Measurements from ENCODE around the gene STK32B.

STK32B gene

GRCh38 chr4:5370286-5370685 is 319.0 kb downstream of the STK32B start:
- no peak for DNase-seq

- DNase-seq: peak; percentile 1
These were observed 320.3 kb downstream of the STK32B start for GRCh38 chr4:5371415-5372190.

- DNase-seq: no peak
These were observed 320.9 kb downstream of the STK32B start for GRCh38 chr4:5372198-5372597.

- no peak for DNase-seq
These were observed 322.0 kb downstream of the STK32B start for GRCh38 chr4:5373327-5373726.

- no peak for DNase-seq
These were observed 323.3 kb downstream of the STK32B start for GRCh38 chr4:5374592-5374991.

- DNase-seq: no peak
These were observed 323.7 kb downstream of the STK32B start for GRCh38 chr4:5374994-5375393.

- no peak for DNase-seq
These were observed 324.7 kb downstream of the STK32B start for GRCh38 chr4:5376015-5376414.

GRCh38 chr4:5378002-5378401 is 326.7 kb downstream of the STK32B start:
- DNase-seq: peak; percentile 27

- DNase-seq: no peak
These were observed 328.6 kb downstream of the STK32B start for GRCh38 chr4:5379895-5380294.

- DNase-seq: no peak
These were observed 330.7 kb downstream of the STK32B start for GRCh38 chr4:5381961-5382441.

GRCh38 chr4:5383191-5383980 is 332.1 kb downstream of the STK32B start:
- peak; percentile 18 for DNase-seq

GRCh38 chr4:5385741-5386311 is 334.5 kb downstream of the STK32B start:
- DNase-seq: peak; percentile 3

GRCh38 chr4:5386921-5387320 is 335.6 kb downstream of the STK32B start:
- no peak for DNase-seq

- DNase-seq: no peak
These were observed 336.2 kb downstream of the STK32B start for GRCh38 chr4:5387457-5387856.

- no peak for DNase-seq
These were observed 338.6 kb downstream of the STK32B start for GRCh38 chr4:5389756-5390310.

GRCh38 chr4:5391492-5391891 is 340.2 kb downstream of the STK32B start:
- DNase-seq: no peak

GRCh38 chr4:5393911-5394513 is 342.7 kb downstream of the STK32B start:
- no peak for DNase-seq

GRCh38 chr4:5395781-5396180 is 344.5 kb downstream of the STK32B start:
- no peak for DNase-seq

- peak; percentile 32 for DNase-seq
These were observed 346.8 kb downstream of the STK32B start for GRCh38 chr4:5398056-5398455.

GRCh38 chr4:5399124-5399523 is 347.8 kb downstream of the STK32B start:
- no peak for DNase-seq

GRCh38 chr4:5399790-5400421 is 348.6 kb downstream of the STK32B start:
- peak; percentile 79 for DNase-seq

GRCh38 chr4:5403746-5404497 is 352.6 kb downstream of the STK32B start:
- no peak for DNase-seq
